GM13977 (cell line): Measurements from ENCODE around the gene ACOT9.

Experiments used
- DNase-seq: peaks from one replicate; pipeline ENCODE4 v3.0.0; 2012; ENCODE audit warnings: low spot score
- in situ Hi-C: fragments of 300-500 bp; cut with MboI; formaldehyde crosslinking; loops from one replicate; pipeline ENCODE4 v1.12.0; 2022; ENCODE audit warnings: low sequenced_read_pairs, low pct_unique_long_range_greater_than_20kb, mixed read lengths, inconsistent platforms; ENCODE audit not compliant: unreplicated experiment
- TF ChIP-seq, protein P1 (sequence below): IDR thresholded peaks from 2 replicates; pipeline ENCODE4 v1.5.1; 2012; ENCODE audit warnings: mild to moderate bottlenecking, control low read depth; ENCODE audit not compliant: insufficient read depth; ENCODE audit errors: extremely low read depth, missing control alignments

The ACOT9 gene

GRCh38 chrX:23732704-23733103 lies 10.4 kb downstream of the ACOT9 start:
- peak; percentile 57 for DNase-seq
- in situ Hi-C loops, result no loop called here
- TF ChIP-seq, protein P1, sequence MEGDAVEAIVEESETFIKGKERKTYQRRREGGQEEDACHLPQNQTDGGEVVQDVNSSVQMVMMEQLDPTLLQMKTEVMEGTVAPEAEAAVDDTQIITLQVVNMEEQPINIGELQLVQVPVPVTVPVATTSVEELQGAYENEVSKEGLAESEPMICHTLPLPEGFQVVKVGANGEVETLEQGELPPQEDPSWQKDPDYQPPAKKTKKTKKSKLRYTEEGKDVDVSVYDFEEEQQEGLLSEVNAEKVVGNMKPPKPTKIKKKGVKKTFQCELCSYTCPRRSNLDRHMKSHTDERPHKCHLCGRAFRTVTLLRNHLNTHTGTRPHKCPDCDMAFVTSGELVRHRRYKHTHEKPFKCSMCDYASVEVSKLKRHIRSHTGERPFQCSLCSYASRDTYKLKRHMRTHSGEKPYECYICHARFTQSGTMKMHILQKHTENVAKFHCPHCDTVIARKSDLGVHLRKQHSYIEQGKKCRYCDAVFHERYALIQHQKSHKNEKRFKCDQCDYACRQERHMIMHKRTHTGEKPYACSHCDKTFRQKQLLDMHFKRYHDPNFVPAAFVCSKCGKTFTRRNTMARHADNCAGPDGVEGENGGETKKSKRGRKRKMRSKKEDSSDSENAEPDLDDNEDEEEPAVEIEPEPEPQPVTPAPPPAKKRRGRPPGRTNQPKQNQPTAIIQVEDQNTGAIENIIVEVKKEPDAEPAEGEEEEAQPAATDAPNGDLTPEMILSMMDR, result no peak

GRCh38 chrX:23731951-23732350 lies 11.1 kb downstream of the ACOT9 start:
- in situ Hi-C loops, result no loop called here
- no peak for DNase-seq
- TF ChIP-seq, protein P1, result no peak

DNA sequence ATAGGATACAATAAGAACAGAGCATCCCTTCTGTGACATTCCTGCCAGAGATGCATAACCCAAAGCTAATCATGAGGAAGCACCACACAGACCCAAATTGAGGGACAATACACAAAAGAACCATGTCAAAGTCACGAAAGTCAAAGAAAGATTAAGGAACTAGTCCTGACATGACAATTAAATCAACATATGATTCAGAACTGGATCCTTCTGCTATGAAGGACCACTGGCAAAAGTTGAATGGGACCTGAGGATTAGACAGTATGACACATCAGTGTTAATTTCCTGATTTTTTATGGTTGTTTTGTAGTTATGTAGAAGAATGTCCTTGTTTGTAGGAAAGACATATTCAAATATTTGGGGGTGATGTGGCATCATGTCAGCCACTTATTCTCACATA lies 13.9 kb downstream of the ACOT9 start:
- DNase-seq, result no peak
- TF ChIP-seq, protein P1, result no peak
- in situ Hi-C loops, result no loop called here

- DNase-seq, result no peak
- in situ Hi-C loops, result no loop called here
- TF ChIP-seq, protein P1, result no peak
Observed at GRCh38 chrX:23727206-23727605, 15.9 kb downstream of the ACOT9 start.

DNA sequence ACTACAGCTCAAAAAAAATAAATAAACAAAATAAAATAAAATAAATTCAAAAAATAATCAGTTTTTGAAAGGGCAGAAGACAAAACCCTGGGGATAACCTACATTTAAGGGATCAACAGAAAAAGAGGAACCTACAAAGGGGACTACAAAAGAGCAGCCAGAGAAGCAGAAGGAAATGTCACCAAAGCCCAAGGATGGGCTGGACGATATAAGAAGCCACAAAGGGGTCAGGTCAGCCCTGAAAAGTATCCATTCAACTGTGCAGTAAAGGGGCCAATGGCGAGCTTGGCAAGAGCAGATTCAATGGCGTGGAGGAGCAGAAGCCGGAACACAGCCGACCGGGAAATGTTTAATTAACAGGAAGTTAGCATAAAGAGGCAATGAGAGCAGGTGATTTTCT lies 16.9 kb downstream of the ACOT9 start:
- in situ Hi-C loops, result no loop called here
- DNase-seq, result no peak
- TF ChIP-seq, protein P1, result no peak

GRCh38 chrX:23720117-23720677 lies 22.9 kb downstream of the ACOT9 start:
- in situ Hi-C loops, result no loop called here
- TF ChIP-seq, protein P1, result no peak
- no peak for DNase-seq

- DNase-seq, result no peak
- in situ Hi-C loops, result no loop called here
- TF ChIP-seq, protein P1, result no peak
Observed at GRCh38 chrX:23705235-23705634, 37.8 kb downstream of the ACOT9 start.
